Parathyroid adenoma (tissue), 2 donors: Measurements from ENCODE around the gene RANBP9.

ENCODE experiments used
- H2AFZ ChIP-seq: fragments of 300-600 bp; sonication (generic); one replicate; pipeline ENCODE4 v1.7.0; 2017; ENCODE audit warnings: antibody characterized with exemption, mild to moderate bottlenecking
- H3K27ac ChIP-seq: fragments of 300-600 bp; sonication (generic); one replicate; pipeline ENCODE4 v1.7.0; 2017
- H3K27me3 ChIP-seq: fragments of 300-600 bp; sonication (generic); one replicate; pipeline ENCODE4 v1.7.0; 2017; ENCODE audit warnings: low read length; ENCODE audit not compliant: control insufficient read depth, insufficient read depth
- H3K36me3 ChIP-seq: fragments of 300-600 bp; sonication (generic); one replicate; pipeline ENCODE4 v1.7.0; 2017; ENCODE audit warnings: low read length; ENCODE audit not compliant: control insufficient read depth, insufficient read depth
- H3K4me1 ChIP-seq: fragments of 300-600 bp; sonication (generic); one replicate; pipeline ENCODE4 v1.7.0; 2017; ENCODE audit warnings: control low read depth
- H3K4me2 ChIP-seq: fragments of 300-600 bp; sonication (generic); one replicate; pipeline ENCODE4 v1.7.0; 2017; ENCODE audit warnings: low read length
- H3K4me3 ChIP-seq: fragments of 300-600 bp; sonication (generic); one replicate; pipeline ENCODE4 v1.7.0; 2017; ENCODE audit warnings: low read depth, low read length
- H3K79me2 ChIP-seq: fragments of 300-600 bp; sonication (generic); one replicate; pipeline ENCODE4 v1.7.0; 2017; ENCODE audit warnings: control low read depth
- H3K9ac ChIP-seq: fragments of 300-600 bp; sonication (generic); one replicate; pipeline ENCODE4 v1.7.0; 2017; ENCODE audit warnings: mild to moderate bottlenecking
- H3K9me3 ChIP-seq: fragments of 300-600 bp; sonication (generic); one replicate; pipeline ENCODE4 v1.7.0; 2017; ENCODE audit warnings: low read length; ENCODE audit not compliant: control insufficient read depth
- TF ChIP-seq, protein P1 (sequence below): fragments of 300-600 bp; sonication (generic); IDR thresholded peaks from one replicate; pipeline ENCODE4 v1.7.0; 2017; ENCODE audit warnings: antibody characterized with exemption, mild to moderate bottlenecking
- donor health status: primary hyperparathyroidism.

Gene RANBP9

GRCh38 chr6:13694562-13694961 lies 17.1 kb downstream of the RANBP9 start:
- Histone ChIP-seq H3K36me3 (no peaks in the 10 kb centered on the region), H3K27ac (no peak overlapping the region), H3K27me3 (no peaks in the 10 kb centered on the region), H2AFZ (no peak overlapping the region), H3K4me2 (no peak overlapping the region), H3K4me1 (peaks cover 7% of the 10 kb centered on the region), H3K79me2 (peaks cover 39% of the 10 kb centered on the region), H3K4me3 (no peak overlapping the region), H3K9me3 (no peaks in the 10 kb centered on the region), H3K9ac (no peak overlapping the region)
- TF ChIP-seq, protein P1, sequence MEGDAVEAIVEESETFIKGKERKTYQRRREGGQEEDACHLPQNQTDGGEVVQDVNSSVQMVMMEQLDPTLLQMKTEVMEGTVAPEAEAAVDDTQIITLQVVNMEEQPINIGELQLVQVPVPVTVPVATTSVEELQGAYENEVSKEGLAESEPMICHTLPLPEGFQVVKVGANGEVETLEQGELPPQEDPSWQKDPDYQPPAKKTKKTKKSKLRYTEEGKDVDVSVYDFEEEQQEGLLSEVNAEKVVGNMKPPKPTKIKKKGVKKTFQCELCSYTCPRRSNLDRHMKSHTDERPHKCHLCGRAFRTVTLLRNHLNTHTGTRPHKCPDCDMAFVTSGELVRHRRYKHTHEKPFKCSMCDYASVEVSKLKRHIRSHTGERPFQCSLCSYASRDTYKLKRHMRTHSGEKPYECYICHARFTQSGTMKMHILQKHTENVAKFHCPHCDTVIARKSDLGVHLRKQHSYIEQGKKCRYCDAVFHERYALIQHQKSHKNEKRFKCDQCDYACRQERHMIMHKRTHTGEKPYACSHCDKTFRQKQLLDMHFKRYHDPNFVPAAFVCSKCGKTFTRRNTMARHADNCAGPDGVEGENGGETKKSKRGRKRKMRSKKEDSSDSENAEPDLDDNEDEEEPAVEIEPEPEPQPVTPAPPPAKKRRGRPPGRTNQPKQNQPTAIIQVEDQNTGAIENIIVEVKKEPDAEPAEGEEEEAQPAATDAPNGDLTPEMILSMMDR, result no peak

DNA sequence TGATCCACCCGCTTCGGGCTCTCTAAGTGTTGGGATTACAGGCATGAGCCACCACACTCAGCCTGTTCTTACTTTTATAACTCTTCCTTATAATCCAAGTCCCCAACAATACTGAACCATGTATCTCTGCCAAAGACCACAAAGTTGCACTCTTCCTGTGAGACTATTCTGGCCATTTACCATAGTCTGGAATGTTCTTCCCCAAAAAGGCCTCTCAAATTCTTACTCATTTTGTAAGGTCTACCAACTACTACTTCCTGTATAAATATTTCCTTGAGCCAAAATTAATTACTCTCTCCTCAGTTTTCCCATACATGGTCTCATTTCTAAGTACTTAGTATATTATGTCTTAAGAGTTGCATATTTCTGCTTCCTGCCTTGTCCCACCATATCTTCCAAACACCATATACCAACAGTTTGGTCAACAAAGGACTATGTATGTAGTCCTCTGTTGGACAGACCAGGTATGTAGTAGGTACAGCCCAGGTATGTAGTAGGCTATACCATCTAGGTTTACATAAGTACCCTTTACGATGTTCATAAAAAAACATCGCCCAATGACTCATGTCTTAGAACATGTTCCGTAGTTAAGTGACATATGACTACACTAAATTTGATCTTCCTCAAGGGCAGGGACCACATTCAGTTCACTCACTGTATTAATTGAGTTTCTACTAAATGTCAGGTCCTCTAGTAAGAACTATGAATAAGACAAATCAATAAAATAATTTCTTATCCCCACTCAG lies 22.0 kb downstream of the RANBP9 start:
- H2AFZ ChIP-seq, result no peak overlapping the region
- TF ChIP-seq, protein P1, result no peak
- no peaks in the 10 kb centered on the region for H3K27me3 ChIP-seq
- no peaks in the 10 kb centered on the region for H3K9me3 ChIP-seq
- H3K9ac ChIP-seq, result no peak overlapping the region
- no peak overlapping the region for H3K27ac ChIP-seq
- no peak overlapping the region for H3K4me3 ChIP-seq
- peaks cover 5% of the 10 kb centered on the region for H3K4me1 ChIP-seq
- peaks cover 44% of the 10 kb centered on the region for H3K79me2 ChIP-seq
- H3K4me2 ChIP-seq, result no peak overlapping the region
- H3K36me3 ChIP-seq, result no peaks in the 10 kb centered on the region

- Histone ChIP-seq H3K79me2 (peaks cover 41% of the 10 kb centered on the region), H2AFZ (no peak overlapping the region), H3K4me3 (no peak overlapping the region), H3K27me3 (no peaks in the 10 kb centered on the region), H3K36me3 (no peaks in the 10 kb centered on the region), H3K4me1 (peaks cover 3% of the 10 kb centered on the region), H3K9me3 (no peaks in the 10 kb centered on the region), H3K9ac (no peak overlapping the region), H3K27ac (no peak overlapping the region), H3K4me2 (no peak overlapping the region)
- TF ChIP-seq, protein P1, result no peak
Measured at GRCh38 chr6:13688692-13689196, 22.9 kb downstream of the RANBP9 start.

DNA sequence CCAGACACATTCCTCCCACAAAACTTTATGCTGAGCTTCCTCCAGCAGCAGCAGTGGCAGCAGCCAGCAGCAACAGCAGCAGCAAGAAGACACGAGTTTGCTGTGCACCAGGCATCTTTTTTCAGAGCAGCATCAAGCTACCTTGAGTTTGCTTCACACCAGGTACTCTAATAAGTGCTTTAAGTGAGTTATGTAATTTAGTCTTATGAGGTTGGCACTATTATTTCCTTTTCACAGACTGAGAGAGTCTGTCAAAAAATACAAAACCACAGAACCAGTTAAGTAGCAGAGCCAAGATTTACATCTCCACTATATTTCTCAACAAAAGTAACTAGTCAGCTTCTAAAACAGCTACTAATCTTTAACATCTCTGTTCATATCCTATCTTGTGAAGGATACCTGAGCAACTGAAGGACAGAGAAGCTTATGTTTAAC lies 23.7 kb downstream of the RANBP9 start:
- H3K4me1 ChIP-seq, result peaks cover 3% of the 10 kb centered on the region
- no peak overlapping the region for H3K4me3 ChIP-seq
- H3K9ac ChIP-seq, result no peak overlapping the region
- H3K36me3 ChIP-seq, result no peaks in the 10 kb centered on the region
- H3K27ac ChIP-seq, result no peak overlapping the region
- TF ChIP-seq, protein P1, result no peak
- peaks cover 40% of the 10 kb centered on the region for H3K79me2 ChIP-seq
- H3K27me3 ChIP-seq, result no peaks in the 10 kb centered on the region
- no peak overlapping the region for H2AFZ ChIP-seq
- no peak overlapping the region for H3K4me2 ChIP-seq
- no peaks in the 10 kb centered on the region for H3K9me3 ChIP-seq

- Histone ChIP-seq H3K4me2 (no peak overlapping the region), H2AFZ (no peak overlapping the region), H3K27me3 (no peaks in the 10 kb centered on the region), H3K36me3 (no peaks in the 10 kb centered on the region), H3K79me2 (peaks cover 48% of the 10 kb centered on the region), H3K27ac (no peak overlapping the region), H3K4me3 (no peak overlapping the region), H3K9me3 (no peaks in the 10 kb centered on the region), H3K9ac (no peak overlapping the region), H3K4me1 (peaks cover 3% of the 10 kb centered on the region)
- TF ChIP-seq, protein P1, result no peak
Measured at GRCh38 chr6:13684855-13685254, 26.8 kb downstream of the RANBP9 start.
